ENCODE data around the gene TCHP.

DNA sequence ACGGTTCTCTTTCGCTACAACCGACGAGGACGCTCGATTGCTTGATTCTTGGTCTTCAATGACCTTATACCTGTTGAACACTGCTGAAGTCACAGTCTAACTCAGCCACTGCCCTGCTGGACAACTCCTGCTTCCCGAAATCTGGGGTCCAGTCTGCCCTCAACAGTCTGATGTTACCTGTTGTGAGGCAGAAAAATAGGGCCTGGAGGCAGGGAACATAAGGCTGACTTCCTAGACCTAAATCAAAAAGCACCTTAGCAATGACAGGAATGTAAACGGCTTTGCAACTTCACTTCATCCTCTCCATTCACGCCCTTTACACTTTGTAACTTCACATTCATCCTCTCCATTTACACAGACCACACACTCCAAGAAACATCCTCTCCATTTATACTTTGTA lies 19.1 kb upstream of the TCHP start:
- TF ChIP-seq CTCF (IDR thresholded peaks at IDR 0.05; ENCODE audit: borderline replicate concordance, extremely low read depth, low read length, poor library complexity, severe bottlenecking): no peak
- TF ChIP-seq EZH2 (IDR thresholded peaks at IDR 0.05; ENCODE audit: borderline replicate concordance, low read depth, low read length, severe bottlenecking): no peak
